Stimulated activated CD8-positive, alpha-beta memory T cell treated with anti-CD3 and anti-CD28 coated beads, Interleukin-4, amount 100 ng/mL, for 4 hours (primary cell): ENCODE data around the gene PRRT1.
"Not testable (repeated sequence)": the region's sequence is repeated elsewhere in the genome, so short reads cannot be mapped to it uniquely, and the experiment has no call there.

Experiments used
- DNase-seq, 2 donors: peaks; one replicate each; pipeline ENCODE4 v3.0.0-alpha.2; 2020; ENCODE audit warnings: low read depth in 2 of 2, low spot score in 1 of 2

The PRRT1 gene

GRCh38 chr6:32188381-32189068 lies 36.8 kb upstream of the PRRT1 start:
- no peak for DNase-seq

- not testable (repeated sequence) for DNase-seq
Measured at GRCh38 chr6:32187725-32188380, 36.1 kb upstream of the PRRT1 start.

- DNase-seq, result no peak
Measured at GRCh38 chr6:32187009-32187709, 35.4 kb upstream of the PRRT1 start.

GRCh38 chr6:32186151-32186840 lies 34.6 kb upstream of the PRRT1 start:
- DNase-seq, result not testable (repeated sequence)

DNA sequence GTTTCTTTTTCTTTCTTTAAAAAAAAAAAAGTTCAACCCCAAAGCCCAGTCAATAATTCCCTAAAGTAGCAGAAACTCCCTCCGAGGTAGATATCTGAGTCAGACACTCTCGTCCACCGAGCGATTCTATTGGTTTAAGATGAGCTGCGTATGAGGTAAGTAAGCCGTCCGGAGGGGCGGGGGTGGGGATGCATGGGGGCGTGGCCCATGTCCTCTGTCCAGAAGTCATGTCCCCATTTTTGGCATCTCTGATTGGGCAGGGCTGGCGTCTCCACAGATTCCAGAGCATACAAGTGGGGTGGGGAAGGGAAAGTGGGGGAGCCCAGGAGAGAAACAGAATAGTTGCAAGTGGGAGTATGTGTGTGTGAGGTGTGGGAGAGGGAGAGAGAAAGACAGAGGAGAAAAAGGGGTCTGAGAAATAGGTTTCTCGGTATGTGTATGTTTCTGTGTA lies 34.0 kb upstream of the PRRT1 start:
- DNase-seq, result peak in 1 of 2 donors; percentile 27

- DNase-seq, result no peak
Measured at GRCh38 chr6:32184084-32184640, 32.4 kb upstream of the PRRT1 start, which contains the start of gene AGER. Gene AGER (minus strand): TSS chr6:32184253. CDS start chr6:32184222, 31 bp downstream.

DNA sequence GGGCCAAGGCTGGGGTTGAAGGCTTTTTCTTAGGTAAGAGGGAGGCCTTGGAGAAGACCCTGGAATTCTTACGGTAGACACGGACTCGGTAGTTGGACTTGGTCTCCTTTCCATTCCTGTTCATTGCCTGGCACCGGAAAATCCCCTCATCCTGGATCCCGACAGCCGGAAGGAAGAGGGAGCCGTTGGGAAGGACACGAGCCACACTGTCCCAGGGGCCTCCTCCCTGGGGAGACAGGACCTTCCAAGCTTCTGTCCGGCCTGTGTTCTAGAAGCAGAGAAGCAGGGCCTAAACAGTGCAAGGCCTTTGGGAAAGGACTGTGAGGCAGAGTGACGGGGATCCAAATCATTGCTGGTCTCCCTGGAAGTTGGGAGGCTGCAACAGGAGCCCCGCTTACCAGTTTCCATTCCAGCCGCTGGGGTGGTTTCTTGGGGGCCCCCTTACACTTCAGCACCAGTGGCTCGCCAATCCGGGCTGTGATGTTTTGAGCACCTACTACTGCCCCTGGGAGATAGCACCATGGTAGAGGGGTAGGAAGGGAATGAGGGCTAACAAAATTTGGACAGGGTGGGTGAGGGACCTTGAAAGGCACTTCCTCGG lies 31.8 kb upstream of the PRRT1 start:
- no peak for DNase-seq

- DNase-seq, result no peak
Measured at GRCh38 chr6:32183030-32183429, 31.3 kb upstream of the PRRT1 start.

- DNase-seq, result no peak
Measured at GRCh38 chr6:32182555-32182981, 30.8 kb upstream of the PRRT1 start.

DNA sequence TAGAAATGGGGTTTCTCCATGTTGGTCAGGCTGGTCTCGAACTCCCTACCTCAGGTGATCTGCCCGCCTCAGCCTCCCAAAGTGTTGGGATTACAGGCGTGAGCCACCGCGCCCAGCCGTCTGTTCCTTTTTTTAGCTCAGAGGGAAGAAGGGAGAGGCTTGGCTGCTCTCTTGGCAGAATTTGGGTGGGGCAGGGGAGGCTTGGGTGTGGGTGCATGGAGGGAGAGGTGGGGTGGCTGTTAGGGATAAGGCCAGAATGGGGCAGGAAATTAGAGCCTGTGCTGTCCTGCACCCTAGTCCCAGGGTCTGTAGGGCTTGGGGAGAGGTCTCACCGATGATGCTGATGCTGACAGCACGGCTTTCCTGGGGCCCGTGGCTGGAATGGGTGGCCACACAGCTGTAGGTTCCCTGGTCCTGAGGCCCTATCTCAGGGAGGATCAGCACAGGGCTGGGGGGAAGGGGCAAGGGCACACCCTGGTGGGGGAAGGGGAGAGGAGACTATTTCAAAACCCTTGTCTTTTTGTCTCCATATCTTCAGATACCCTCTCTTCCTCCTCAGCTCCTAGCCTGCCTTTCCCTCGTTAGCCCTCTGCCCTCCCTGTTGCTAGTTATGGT lies 30.3 kb upstream of the PRRT1 start:
- DNase-seq, result no peak

DNA sequence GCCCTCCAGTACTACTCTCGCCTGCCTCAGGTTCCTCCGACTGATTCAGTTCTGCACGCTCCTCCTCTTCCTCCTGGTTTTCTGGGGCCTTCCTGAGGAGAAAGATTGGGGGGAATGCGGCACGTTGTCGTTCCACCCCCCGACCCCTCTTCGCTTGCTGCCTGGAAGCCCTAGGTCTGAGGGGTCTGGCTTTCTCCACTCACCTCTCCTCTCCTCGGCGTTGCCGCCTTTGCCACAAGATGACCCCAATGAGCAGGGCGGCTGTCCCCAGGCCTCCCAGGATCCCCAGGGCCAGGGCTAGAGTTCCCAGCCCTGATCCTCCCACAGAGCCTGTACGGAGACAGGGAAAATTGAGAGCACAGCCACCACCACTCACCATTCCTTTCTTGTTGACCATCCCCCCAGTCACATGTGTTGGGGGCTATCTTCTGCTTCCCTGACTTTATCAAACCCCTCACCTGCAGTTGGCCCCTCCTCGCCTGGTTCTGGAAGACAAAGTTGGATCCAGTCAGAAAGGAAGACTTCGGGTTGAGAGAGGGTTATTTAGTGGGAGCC lies 29.5 kb upstream of the PRRT1 start:
- DNase-seq, result no peak

DNA sequence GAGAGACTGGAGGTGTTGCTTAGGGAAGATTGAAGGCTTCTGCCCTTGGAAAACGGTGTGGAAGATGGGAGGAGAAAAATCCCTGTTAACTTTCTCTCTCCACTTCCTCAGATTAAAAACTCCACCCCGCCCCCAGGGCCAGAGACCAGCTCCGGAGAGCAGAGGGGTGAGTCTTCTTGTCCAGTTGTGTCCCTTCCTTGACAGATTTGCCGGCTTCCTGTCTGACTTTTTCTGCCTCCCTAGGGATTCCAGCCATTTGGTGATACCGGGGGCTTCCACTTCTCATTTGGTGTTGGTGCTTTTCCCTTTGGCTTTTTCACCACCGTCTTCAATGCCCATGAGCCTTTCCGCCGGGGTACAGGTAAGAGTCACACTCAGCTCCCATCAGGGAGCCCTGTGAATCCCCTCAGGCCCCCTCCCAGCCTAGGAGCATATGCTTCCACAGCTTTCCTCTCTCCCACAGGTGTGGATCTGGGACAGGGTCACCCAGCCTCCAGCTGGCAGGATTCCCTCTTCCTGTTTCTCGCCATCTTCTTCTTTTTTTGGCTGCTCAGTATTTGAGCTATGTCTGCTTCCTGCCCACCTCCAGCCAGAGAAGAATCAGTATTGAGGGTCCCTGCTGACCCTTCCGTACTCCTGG lies 28.1 kb upstream of the PRRT1 start:
- no peak for DNase-seq

DNA sequence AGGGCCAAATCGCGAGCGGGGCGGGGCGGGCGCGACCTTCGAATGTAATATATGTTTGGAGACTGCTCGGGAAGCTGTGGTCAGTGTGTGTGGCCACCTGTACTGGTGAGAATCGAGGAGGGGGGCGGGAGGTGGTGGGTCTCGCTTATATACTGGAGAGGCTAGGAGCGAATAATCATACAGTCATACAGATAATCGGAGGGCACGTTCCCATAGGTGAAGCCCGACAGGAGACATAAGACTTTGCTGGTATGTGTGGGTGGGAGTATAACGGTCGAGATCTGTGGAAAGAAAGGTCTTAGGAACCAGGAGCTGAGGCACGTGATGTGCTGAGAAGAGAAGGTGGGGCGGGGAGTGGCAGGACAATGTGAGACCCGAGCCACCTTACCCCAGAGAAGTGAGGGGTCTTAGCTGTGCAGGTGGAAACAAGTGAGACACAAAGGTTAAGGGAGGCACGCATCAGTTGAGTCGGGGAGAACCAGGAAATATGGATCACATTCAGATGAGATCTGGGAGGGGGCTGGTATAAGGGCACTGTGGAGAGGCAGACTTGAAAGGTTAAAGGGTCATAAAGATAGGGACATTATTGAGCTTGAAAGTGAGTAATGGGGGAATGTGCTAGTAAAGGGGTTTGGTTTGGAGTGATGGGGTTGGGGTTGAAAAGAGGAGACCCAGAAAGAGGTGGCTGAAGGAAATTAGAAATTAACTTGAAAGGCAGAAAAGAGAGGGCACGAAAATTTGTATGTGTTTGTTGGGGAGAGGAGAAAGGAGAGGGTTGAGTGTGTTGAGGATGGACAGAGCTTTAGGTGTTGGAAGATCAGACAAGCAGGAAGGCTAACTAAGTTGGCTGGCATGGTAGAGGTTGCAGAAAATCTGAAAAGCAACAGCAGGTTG lies 27.1 kb upstream of the PRRT1 start:
- DNase-seq, result no peak

GRCh38 chr6:32177788-32178546 lies 26.2 kb upstream of the PRRT1 start, which contains the start of gene RNF5:
Gene RNF5 (plus strand): TSS chr6:32178405. CDS start chr6:32178512, 107 bp downstream.
- peak; percentile 78 to 86 for DNase-seq

GRCh38 chr6:32177183-32177787 lies 25.5 kb upstream of the PRRT1 start:
- no peak for DNase-seq

DNA sequence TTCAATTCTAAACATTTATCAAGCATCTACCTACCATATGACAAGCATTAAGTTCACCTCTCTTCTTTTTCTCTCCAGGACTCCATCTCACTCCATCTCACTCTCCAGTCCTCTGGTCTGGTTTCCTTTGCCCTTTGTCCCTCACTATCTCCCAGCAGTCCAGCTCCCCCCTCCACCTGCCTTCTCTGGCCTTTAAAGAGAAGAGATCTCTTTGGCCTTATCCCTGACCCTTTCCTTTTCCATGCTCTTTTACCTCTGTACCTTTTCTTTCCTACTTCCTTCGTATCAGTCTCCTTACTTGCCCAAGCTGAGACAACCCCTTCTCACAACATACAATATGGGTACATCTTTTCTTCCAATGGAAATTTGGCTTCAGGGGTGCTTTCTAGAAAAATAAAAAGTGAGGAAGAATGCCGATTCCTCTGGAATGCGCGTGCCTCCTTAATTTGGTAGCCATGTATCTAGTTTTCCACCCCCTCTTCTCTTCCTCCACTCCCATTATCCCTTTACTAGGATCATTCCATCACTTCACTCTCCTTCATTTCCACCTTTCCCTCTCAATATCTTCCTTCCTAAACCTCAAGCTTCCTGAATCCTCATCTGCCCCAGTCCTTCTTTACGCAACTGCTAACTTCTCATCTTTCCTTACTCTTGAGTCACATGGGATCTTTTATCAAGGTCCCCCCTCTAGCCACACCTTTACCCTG lies 24.9 kb upstream of the PRRT1 start:
- DNase-seq, result no peak
